IPS-18c (cell line): ENCODE results near the gene CYP19A1.

Experiments
- H3K4me3 ChIP-seq: 2 replicates; pipeline ENCODE4 v1.7.0; 2013; ENCODE audit warnings: low read depth, mild to moderate bottlenecking, low read length, moderate library complexity; ENCODE audit not compliant: insufficient read depth
- H3K9me3 ChIP-seq: one replicate; pipeline ENCODE4 v1.6.1; 2013; ENCODE audit warnings: mild to moderate bottlenecking, low read length, moderate library complexity; ENCODE audit not compliant: control insufficient read depth, insufficient read depth

The CYP19A1 gene

DNA sequence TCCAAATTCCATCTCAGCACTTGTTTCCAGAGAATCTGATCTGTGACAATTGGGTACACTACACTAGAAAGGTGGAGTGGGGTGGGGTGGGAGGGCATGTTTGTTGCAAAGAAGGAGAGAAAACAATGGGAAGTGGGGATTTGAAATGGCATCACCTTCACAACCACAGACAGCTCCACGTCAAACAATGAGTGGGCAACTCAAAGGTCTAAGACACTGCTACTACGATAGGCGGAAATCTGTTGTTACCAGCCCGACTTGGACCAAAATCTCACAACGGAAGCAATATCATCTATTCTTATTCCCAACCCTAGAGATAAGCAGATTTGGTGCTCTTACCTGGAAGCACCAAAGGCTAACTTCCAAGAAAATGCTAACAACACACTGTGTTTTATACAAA lies 3.3 kb downstream of the CYP19A1 start:
- H3K4me3 ChIP-seq, result no peak overlapping the region
- H3K9me3 ChIP-seq, result no peaks in the 10 kb centered on the region

- no peak overlapping the region for H3K4me3 ChIP-seq
- no peaks in the 10 kb centered on the region for H3K9me3 ChIP-seq
Measured at GRCh38 chr15:51334011-51334451, 4.4 kb downstream of the CYP19A1 start.

GRCh38 chr15:51333571-51333970 lies 4.8 kb downstream of the CYP19A1 start:
- Histone ChIP-seq H3K9me3 (peaks cover 1% of the 10 kb centered on the region), H3K4me3 (no peak overlapping the region)

DNA sequence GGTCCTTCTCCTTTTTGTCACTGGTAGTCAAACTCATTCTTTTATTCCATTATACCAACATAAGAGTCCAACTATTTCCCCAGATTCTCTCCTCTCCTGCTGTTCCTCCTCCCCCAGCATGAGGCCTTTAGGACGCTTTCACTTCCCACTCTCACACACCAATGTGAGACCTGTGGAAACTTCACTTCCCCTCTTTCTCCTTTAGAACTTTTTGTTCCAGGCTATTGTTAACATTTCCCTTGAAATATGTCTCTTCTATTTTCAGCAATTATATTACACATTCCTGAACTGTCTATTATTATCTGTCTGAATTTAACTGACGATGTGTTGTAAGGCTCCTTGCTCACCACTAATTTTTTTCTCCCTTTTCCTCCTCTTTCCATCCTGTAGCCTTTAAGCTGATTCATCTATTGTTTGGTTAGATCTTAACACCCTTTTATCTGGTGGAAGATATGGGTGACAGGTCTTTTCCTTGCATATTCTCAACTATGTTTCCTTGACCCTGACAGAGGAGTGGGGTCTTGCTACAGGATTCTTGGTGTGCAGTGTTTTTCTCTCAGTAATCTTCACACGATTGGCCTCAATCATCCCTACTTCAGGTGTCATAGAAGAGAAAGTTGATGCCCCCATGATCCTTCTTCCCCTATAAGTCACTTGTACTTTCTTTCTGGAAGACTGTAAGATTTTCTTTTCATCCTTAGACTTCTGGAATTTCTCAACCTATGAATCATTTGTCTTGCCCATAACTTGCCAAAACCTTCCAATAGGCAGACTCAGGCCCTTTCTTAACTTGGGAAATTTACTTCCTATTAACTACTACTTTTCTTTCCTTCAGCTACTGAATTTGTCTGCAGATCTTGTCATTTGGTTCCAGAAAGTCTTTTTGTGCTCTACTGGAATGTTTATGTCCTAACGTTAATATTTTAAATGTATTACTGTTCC lies 5.9 kb downstream of the CYP19A1 start:
- H3K4me3 ChIP-seq, result no peak overlapping the region
- H3K9me3 ChIP-seq, result peaks cover 3% of the 10 kb centered on the region

DNA sequence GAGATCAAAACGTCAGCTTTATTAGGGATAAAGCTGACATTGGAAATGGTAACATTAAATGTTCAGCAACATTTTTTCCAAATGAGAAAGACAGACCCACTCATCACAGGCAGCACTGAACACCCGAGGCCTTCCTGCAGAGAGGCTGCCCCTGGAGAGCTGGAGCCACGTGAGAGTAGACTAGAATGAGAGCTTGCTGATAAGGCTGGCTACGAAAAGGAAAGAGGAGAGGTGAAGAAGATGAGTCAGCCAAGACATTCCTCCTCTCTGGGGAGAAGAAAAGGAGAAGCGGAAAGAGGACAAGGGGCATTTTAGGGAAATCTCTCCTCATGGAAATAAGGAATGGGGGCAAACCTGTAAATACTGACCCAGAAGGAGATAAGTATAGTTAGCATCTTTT lies 7.3 kb downstream of the CYP19A1 start:
- H3K4me3 ChIP-seq, result no peak overlapping the region
- H3K9me3 ChIP-seq, result peaks cover 3% of the 10 kb centered on the region

GRCh38 chr15:51328926-51329325 lies 9.5 kb downstream of the CYP19A1 start:
- no peak overlapping the region for H3K4me3 ChIP-seq
- peaks cover 3% of the 10 kb centered on the region for H3K9me3 ChIP-seq

DNA sequence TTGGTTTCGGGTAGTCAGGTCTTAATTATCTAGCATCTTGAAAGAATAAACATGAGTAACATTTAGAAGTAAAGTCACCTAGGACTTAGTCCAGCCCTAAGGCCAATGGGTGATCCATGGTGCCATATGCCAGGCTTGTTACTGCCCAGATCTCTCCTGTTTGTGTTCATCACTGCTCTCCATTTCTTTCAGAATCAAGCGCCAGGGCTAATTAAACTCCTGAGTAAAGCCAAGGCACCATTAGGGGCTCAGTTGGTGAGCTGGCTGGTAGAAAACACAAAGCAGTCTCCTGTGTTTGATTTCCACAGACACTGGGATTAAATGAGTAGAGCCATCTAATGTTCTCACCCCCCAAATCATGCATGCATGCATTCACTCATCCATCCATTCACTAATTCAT lies 11.3 kb downstream of the CYP19A1 start:
- H3K9me3 ChIP-seq, result peaks cover 3% of the 10 kb centered on the region
- no peak overlapping the region for H3K4me3 ChIP-seq

DNA sequence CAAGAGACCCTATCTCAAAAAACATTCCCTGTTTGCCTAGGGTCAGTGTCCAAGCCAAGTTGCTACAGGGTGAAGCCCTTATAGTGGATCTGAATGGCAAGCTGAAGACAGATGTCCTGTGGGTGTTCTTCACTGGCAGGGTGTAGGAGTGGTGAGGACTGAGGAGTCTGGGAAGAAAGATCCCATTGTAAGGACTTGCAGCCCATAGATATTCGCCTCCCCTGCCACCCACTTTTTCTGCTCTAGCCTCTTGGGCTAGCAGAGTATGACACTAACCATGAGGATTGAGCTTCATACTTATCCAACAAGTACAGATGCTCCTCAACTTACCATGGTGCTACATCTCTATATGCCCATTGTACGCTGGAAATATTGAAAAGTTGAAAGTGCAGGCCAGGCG lies 13.2 kb downstream of the CYP19A1 start:
- peaks cover 3% of the 10 kb centered on the region for H3K9me3 ChIP-seq
- H3K4me3 ChIP-seq, result no peak overlapping the region

DNA sequence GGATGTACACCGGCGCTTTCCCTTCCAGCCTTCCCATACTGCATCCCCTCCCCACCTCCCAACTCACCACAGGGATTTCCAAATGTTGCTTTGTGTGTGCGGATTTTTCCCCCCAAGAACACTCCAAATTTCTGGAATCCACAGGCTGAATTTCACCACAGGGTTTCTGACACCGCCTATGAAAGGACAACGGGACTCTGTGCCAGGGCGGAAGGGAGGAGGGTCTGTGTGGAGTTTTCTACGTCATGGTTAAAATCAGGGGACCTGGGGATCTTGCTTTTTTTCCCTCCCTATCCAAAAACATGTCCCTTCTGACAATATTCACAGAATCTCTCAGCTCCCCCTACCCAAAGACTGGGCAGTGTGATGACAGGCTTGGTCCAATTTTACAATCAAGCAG lies 14.6 kb downstream of the CYP19A1 start:
- no peak overlapping the region for H3K4me3 ChIP-seq
- peaks cover 3% of the 10 kb centered on the region for H3K9me3 ChIP-seq

- H3K9me3 ChIP-seq, result no peaks in the 10 kb centered on the region
- H3K4me3 ChIP-seq, result no peak overlapping the region
Measured at GRCh38 chr15:51322621-51323296, 15.6 kb downstream of the CYP19A1 start.

GRCh38 chr15:51321316-51321715 lies 17.1 kb downstream of the CYP19A1 start:
- Histone ChIP-seq H3K9me3 (no peaks in the 10 kb centered on the region), H3K4me3 (no peak overlapping the region)

DNA sequence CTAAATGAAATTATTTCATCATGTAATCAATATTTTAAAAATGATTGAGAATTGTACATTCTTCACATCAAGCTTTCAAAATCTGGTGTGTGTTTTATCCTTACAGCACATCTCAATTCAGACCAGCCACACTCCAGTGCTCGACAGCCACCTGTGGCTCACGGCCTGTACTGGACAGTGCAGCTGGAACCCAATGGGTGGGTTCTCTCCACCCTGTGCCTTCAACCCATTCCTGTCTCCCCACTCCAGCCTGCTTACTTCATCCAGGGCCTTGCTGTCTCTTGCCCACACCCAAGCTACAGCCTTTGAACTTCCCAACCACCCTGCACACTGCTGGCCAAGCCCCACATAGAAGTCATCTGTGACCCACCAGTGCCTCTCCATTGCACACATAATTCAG lies 17.6 kb downstream of the CYP19A1 start:
- Histone ChIP-seq H3K9me3 (no peaks in the 10 kb centered on the region), H3K4me3 (no peak overlapping the region)

DNA sequence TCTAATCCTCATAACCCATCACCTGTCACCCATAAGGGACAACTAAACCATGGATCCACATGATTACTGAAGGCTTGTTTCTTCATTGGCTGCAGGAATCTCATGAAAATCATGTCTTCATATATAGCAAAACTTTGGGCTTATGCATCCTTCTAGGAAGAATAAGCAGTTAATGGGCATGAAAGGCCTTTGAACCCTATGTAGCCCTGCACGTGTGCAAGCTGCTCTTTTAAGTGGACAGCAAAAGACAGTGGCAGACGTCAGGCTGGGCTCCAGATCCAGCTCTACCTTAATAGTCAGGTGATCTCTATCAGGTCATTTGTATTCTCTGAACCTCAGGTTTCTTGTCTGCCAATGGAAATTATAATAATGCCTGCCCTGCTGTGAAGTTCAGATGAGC lies 18.9 kb downstream of the CYP19A1 start:
- H3K4me3 ChIP-seq, result no peak overlapping the region
- no peaks in the 10 kb centered on the region for H3K9me3 ChIP-seq

GRCh38 chr15:51318382-51319150 lies 19.8 kb downstream of the CYP19A1 start:
- no peaks in the 10 kb centered on the region for H3K9me3 ChIP-seq
- no peak overlapping the region for H3K4me3 ChIP-seq

GRCh38 chr15:51316636-51317035 lies 21.8 kb downstream of the CYP19A1 start:
- no peak overlapping the region for H3K4me3 ChIP-seq
- no peaks in the 10 kb centered on the region for H3K9me3 ChIP-seq

GRCh38 chr15:51315726-51316125 lies 22.7 kb downstream of the CYP19A1 start:
- Histone ChIP-seq H3K9me3 (no peaks in the 10 kb centered on the region), H3K4me3 (no peak overlapping the region)
